Activated CD8-positive, alpha-beta memory T cell treated with anti-CD3 and anti-CD28 coated beads, Interleukin-2, amount 50 U/mL, for 24 hours (primary cell): ENCODE results near the gene RHOT2.
"Not testable (repeated sequence)": the region's sequence is repeated elsewhere in the genome, so short reads cannot be mapped to it uniquely, and the experiment has no call there.

Experiments
- DNase-seq: peaks from one replicate; pipeline ENCODE4 v3.0.0-alpha.2; 2020; ENCODE audit errors: extremely low read depth

Gene RHOT2

GRCh38 chr16:681746-682427 lies 14.0 kb downstream of the RHOT2 start:
- no peak for DNase-seq

- no peak for DNase-seq
Observed at GRCh38 chr16:682493-683395, 14.8 kb downstream of the RHOT2 start.

DNA sequence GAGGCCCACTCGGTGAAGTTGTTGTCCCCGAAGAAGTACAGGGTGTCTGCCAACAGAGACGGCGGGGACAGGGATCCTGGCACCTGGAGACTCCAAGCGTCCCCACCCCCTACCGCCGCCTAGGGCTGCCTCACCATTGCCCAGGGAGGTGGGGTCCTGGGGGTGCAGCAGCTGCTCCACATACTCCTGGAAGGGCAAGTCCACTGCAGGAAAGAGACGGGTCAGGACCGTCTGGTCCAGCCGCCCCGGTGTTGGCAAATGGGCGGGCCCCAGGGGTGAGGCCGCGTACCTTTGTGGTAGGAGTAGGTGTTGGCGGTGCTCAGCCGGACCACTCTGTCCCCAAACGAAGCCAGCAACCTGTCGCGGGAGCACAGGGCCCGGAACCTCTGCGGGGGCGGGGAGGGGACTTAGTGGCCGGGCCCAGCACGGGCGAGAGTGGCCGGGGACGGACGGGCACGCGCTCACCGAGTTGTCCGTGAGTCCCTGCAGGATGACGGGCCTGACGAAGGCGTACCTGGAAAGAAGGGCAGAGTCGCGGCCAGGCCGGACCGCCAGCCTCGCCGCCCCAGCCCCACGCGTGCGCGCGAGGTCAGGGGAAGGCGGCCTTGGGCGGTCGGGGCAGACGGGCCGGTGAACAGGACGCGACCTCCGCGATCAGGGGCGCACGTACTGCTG lies 15.6 kb downstream of the RHOT2 start:
- no peak for DNase-seq

GRCh38 chr16:684071-684794 lies 16.3 kb downstream of the RHOT2 start, which contains the start of gene JMJD8:
Gene JMJD8, minus strand, starts transcription at chr16:684334. Its CDS starts 15 bp downstream, at chr16:684319.
- DNase-seq, result peak; percentile 93

- no peak for DNase-seq
Observed at GRCh38 chr16:684961-685696, 17.2 kb downstream of the RHOT2 start.

GRCh38 chr16:685967-686366 lies 18.0 kb downstream of the RHOT2 start:
- no peak for DNase-seq

- no peak for DNase-seq
Observed at GRCh38 chr16:686459-687260, 18.7 kb downstream of the RHOT2 start.

DNA sequence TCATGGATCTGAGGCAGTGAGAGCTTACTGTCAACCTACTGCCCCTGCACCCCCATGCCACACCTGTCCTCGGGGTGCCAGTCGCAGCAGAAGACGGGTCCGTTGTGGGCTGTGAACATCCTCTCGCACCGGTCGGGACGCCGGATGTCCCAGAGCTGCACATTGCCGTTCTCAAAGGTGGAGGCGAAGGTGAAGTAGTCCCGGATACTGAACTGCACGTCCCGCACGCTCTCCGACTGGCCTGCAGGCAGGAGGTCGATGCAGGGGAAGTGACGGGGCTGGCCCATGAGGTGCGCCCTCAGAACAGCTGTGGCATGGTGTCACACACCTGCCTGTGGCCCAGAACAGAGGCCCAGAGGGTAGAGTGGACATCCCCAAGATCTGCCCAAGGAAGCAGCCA lies 19.6 kb downstream of the RHOT2 start:
- no peak for DNase-seq

DNA sequence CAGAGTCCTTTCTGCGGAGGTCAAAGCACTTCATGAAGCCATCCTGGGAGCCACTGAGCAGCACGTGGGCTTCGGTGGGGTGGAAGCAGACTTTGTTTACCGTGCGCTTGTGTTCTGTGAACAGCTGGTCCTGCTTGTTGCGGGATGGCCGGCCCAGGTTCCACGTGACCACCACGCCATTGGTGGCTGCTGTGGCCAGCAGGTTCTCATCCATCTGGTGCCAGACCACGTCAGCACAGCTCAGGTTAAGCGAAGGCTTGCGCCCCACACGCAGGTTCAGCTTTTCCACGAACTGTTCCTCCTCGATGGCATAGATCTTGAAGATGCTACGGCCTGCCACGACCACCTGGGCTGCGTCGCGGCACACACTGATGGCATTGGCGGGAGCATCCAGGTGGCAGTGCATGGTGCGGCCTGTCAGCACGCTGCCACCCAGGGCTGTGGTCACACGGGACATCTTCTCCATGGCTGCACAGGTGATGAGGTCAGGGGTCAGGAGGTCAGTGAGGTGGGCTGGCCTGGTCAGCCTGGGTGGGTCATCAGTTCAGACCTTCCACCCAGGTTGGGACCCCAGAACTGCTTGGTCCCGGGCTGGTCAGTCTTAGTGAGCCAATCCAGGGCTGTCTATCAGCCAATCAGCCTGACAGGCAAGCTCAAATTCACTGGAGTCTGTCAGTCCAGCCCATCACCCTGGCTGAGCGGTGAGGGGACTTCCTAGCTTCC lies 21.4 kb downstream of the RHOT2 start:
- no peak for DNase-seq

DNA sequence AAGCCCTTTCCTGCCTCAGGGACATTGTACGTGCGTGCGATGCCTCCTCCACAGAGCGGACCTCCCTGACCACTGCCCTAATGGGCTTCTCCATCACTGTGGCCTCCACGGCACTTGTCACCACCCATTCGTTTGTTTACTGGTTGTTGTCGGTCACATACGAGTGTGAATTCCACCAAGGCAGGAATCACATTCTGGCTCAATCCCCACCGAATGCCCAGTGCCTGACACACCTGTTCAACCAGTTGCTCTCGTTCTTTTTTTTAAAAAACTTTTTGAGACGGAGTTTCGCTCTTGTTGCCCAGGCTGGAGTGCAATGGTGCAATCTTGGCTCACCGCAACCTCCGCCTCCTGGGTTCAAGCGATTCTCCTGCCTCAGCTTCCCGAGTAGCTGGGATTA lies 23.3 kb downstream of the RHOT2 start:
- DNase-seq, result not testable (repeated sequence)

DNA sequence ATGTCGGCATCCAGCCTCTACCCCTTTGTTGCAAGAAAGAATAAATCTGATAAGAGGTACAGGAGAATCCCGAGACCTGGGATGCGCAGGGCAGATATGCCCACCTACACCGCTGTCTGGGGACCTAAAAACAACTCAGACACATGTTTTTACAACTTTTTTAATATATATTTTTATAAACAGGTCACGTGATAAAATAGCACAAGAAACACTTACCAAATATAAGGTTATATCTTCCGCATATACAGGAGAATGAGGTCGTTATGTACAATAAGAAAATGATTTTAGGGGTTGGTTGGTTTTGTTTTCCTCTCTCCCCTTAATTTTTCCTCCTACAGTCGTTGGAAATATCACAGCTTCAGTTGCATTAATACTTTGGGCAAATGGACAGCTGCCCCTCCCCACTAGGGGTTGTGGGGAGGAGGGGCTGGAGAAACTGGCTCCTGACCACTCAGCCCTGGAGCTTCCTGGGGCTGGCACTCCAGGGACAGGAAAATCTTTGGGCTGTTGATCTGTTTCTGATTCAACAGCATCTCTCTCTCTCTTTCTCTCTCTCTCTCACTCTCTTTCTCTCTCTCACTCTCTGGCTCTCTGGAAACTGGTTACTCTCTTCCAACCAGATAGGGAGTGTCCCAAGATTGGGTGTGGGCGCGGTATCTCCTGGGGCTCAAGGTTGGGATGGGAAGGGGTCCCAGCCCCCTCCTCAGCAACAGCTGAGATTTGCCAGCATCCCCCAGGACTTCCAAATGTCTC lies 24.6 kb downstream of the RHOT2 start:
- DNase-seq, result no peak

DNA sequence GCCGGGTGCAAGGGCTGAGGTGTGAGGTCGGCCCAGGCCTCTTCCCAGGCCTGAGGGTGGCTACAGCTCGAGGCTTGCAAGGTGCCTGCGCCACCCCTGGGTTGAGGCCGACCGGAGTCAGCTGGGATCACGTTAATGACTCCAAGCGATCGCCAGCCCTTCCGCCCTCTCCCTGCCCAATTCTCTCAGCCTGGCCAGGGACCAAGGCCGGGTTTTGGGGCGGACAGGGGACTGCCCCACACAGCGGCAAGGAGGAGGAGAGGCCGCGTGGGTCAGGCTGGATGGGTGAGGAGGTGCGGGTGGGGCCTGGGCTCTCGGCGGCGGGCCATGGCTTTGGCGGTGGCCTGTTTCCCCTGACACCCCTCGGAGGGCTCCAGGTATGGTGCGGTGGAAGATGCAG lies 25.4 kb downstream of the RHOT2 start:
- no peak for DNase-seq

DNA sequence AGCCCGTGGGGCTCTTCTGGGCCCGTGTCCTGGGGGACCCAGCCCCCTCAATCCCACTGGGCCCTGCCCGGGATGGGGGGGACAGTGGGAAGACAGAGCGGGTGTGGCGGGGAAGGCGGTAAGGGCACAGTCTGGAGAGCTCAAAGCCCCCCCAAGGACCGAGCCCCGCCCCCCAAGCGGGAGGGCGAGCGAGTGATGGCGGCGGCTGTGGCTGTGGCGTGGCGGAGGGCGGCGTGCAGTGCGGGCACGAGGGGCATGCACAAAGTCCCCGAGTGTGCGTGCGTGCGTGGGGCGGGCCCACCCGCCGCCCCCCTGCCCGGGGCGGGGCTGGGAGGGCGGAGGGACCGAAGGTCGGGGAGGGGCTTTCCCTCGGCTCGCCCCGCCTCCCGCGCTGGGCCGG lies 25.8 kb downstream of the RHOT2 start:
- DNase-seq, result no peak

GRCh38 chr16:694187-694862 lies 26.4 kb downstream of the RHOT2 start:
- DNase-seq, result no peak

GRCh38 chr16:694863-695354 lies 27.0 kb downstream of the RHOT2 start:
- no peak for DNase-seq

GRCh38 chr16:695355-696089 lies 27.6 kb downstream of the RHOT2 start:
- no peak for DNase-seq

GRCh38 chr16:698911-699671 lies 31.2 kb downstream of the RHOT2 start:
- no peak for DNase-seq
